Measurements from ENCODE around the gene RGL1. TPM values are rescaled to one million over a fixed set of nuclear protein-coding genes. Genes with fewer than 3 reads are reported as not detected.

The RGL1 gene
- total RNA-seq, 1 donor: 33.2 TPM

DNA sequence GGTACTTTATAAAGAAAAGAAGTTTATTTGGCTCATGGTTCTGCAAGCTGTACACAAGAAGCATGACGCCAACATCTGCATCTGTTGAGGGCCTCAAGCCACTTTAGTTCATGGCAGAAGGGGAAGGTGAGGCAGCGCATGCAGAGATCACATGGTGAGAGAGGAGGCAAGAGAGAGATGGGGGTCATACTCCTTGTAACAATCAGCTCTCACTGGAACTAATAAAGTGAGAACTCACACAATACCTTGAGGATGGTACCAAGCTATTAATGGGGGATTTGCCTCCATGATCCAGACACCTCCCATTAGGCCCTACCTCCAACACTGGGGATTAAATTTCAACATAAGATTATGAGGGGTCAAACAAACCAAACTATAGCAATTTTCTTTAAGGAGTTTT is 3.3 kb upstream of the RGL1 start:
- no peak for TF ChIP-seq CTCF (IDR thresholded peaks at IDR 0.05; ENCODE audit: insufficient read depth, low read depth, low read length)
- H3K4me3 ChIP-seq (ENCODE audit: low read depth, low read length): no peak overlapping the region
- DNase-seq (ENCODE audit: low read depth): no peak

DNA sequence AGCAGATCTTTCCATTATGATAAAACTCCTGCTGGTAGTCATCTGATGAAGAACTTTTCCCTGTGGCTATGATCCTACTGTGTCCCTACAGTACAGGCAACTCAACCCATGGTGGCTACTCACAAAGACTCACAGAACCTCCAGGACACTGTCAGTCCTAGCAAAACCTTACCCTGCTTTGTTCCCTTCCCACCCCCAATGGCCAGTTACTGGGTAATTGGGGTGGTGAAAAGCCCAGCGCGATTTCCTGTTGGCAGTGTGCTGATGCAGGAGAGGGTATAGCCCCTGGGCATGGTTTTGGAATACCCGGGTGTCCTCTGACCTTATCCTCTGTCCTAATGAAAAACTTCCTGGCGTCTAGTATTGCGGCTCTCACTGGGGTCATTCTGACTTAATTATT is 533 bp upstream of the RGL1 start:
- DNase-seq (ENCODE audit: low read depth): no peak
- no peak for TF ChIP-seq CTCF (IDR thresholded peaks at IDR 0.05; ENCODE audit: insufficient read depth, low read depth, low read length)
- peak overlapping the region; percentile 88 for H3K4me3 ChIP-seq (ENCODE audit: low read depth, low read length)

DNA sequence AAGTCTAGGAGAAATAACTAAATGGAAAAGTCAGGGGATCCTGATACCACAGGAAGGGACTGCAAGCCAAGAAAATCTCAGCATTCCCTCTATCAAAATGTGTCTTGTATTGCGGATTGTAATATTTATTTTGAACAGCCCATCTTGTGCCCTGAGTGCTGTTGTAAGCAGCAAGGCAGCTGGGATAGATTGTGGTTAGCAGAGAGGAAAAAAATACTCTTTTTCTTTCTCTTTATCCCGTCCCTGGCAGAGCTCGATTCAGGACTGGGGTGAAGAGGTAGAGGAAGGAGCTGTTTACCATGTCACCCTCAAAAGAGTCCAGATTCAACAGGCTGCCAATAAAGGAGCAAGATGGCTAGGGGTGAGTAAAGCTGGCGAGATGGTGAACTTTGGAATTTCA is 1.2 kb downstream of the RGL1 start:
- DNase-seq (ENCODE audit: low read depth): no peak
- no peak for TF ChIP-seq CTCF (IDR thresholded peaks at IDR 0.05; ENCODE audit: insufficient read depth, low read depth, low read length)
- peak overlapping the region; percentile 88 for H3K4me3 ChIP-seq (ENCODE audit: low read depth, low read length)

- H3K4me3 ChIP-seq (ENCODE audit: low read depth, low read length): peak overlapping the region; percentile 88
- no peak for TF ChIP-seq CTCF (IDR thresholded peaks at IDR 0.05; ENCODE audit: insufficient read depth, low read depth, low read length)
- no peak for DNase-seq (ENCODE audit: low read depth)
Observed at GRCh38 chr1:183806675-183807074, 1.8 kb downstream of the RGL1 start.

DNA sequence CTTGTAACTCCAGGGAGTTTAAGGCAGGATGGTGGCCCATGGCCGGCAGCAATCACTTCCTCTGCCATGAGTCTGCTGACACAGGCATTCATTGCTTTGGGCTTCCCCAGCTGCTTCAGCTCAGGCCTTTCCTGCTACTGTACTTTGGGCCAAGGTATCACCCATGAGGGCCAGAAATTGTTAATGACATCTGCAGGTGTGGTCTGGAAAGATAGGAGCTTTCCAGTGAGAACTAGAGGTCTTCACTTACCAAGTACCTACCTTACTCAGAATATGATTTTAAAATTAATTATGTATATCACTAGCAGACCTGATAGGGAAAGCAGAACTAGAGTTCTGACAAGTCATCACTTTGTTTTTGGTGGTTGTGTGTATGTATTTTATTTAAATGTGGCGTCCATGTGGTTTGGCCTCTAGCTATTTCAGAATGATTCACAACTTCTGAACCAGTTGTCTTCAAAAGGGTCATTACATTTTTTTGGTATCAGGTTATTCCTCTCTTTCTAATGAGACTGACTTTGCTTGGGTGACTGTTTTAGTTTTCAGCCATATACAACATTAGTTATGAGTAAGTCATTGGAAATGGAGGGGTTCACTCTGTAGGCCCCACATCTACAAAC is 2.7 kb downstream of the RGL1 start:
- no peak for TF ChIP-seq CTCF (IDR thresholded peaks at IDR 0.05; ENCODE audit: insufficient read depth, low read depth, low read length)
- peak; percentile 51 for DNase-seq (ENCODE audit: low read depth)
- no peak overlapping the region for H3K4me3 ChIP-seq (ENCODE audit: low read depth, low read length)

GRCh38 chr1:183808296-183809027 is 3.5 kb downstream of the RGL1 start:
- peak; percentile 47 for DNase-seq (ENCODE audit: low read depth)
- H3K4me3 ChIP-seq (ENCODE audit: low read depth, low read length): no peak overlapping the region
- no peak for TF ChIP-seq CTCF (IDR thresholded peaks at IDR 0.05; ENCODE audit: insufficient read depth, low read depth, low read length)

Data from fibroblast of villous mesenchyme (primary cell).